Astrocyte (in vitro differentiated cells and primary cell): Measurements from ENCODE around the gene PLPP2. TPM values are rescaled to one million over a fixed set of nuclear protein-coding genes. Genes with fewer than 3 reads are reported as not detected.

Source experiments
- DNase-seq: peaks from one replicate; pipeline ENCODE4 v3.0.0-alpha.2; 2010; ENCODE audit warnings: low read depth
- FAIRE-seq: peaks from 2 replicates; lab custom pipeline; 2011; peaks lifted over from hg19 to GRCh38; lab: Jason Lieb, UNC
- H2AFZ ChIP-seq: 2 replicates; pipeline ENCODE4 v1.6.0; 2012; ENCODE audit warnings: low read depth, low read length, inconsistent platforms
- H3K27ac ChIP-seq: 2 replicates; pipeline ENCODE4 v1.5.1; 2011; ENCODE audit warnings: low read depth, low read length, inconsistent platforms
- H3K27me3 ChIP-seq: 2 replicates; pipeline ENCODE4 v1.6.0; 2011; ENCODE audit warnings: low read length, inconsistent platforms; ENCODE audit not compliant: insufficient read depth
- H3K36me3 ChIP-seq: 2 replicates; pipeline ENCODE4 v1.5.1; 2011; ENCODE audit warnings: low read length, inconsistent platforms; ENCODE audit not compliant: insufficient read depth
- H3K4me1 ChIP-seq: 2 replicates; pipeline ENCODE4 v1.5.1; 2011; ENCODE audit warnings: low read length, inconsistent platforms; ENCODE audit not compliant: insufficient read depth
- H3K4me2 ChIP-seq: 2 replicates; pipeline ENCODE4 v1.6.0; 2012; ENCODE audit warnings: low read length, inconsistent platforms
- H3K4me3 ChIP-seq: 2 replicates; pipeline ENCODE4 v1.5.1; 2011; ENCODE audit warnings: low read depth, mild to moderate bottlenecking, low read length, inconsistent platforms; ENCODE audit not compliant: insufficient read depth
- H3K79me2 ChIP-seq: 2 replicates; pipeline ENCODE4 v1.6.0; 2012; ENCODE audit warnings: mild to moderate bottlenecking, low read length, inconsistent platforms; ENCODE audit not compliant: insufficient read depth
- H3K9ac ChIP-seq: 2 replicates; pipeline ENCODE4 v1.6.0; 2012; ENCODE audit warnings: mild to moderate bottlenecking, low read length, inconsistent platforms
- H3K9me3 ChIP-seq: 2 replicates; pipeline ENCODE4 v1.5.1; 2012; ENCODE audit warnings: low read depth, mild to moderate bottlenecking, low read length, inconsistent platforms; ENCODE audit not compliant: insufficient read depth
- H4K20me1 ChIP-seq: 2 replicates; pipeline ENCODE4 v1.6.0; 2012; ENCODE audit warnings: low read length, inconsistent platforms; ENCODE audit not compliant: insufficient read depth
- H3K27ac Mint-ChIP-seq: one replicate; pipeline ENCODE4 v1.8.0; 2021; ENCODE audit warnings: mild to moderate bottlenecking, mixed read lengths; ENCODE audit not compliant: unreplicated experiment
- H3K27me3 Mint-ChIP-seq: one replicate; pipeline ENCODE4 v1.8.0; 2021; ENCODE audit warnings: low read depth, mixed read lengths; ENCODE audit not compliant: unreplicated experiment
- H3K36me3 Mint-ChIP-seq: one replicate; pipeline ENCODE4 v1.8.0; 2021; ENCODE audit warnings: low read depth, mixed read lengths; ENCODE audit not compliant: unreplicated experiment
- H3K4me1 Mint-ChIP-seq: one replicate; pipeline ENCODE4 v1.8.0; 2021; ENCODE audit warnings: low read depth, mixed read lengths; ENCODE audit not compliant: unreplicated experiment
- H3K4me3 Mint-ChIP-seq: one replicate; pipeline ENCODE4 v1.8.0; 2021; ENCODE audit warnings: mild to moderate bottlenecking, moderate library complexity, mixed read lengths; ENCODE audit not compliant: unreplicated experiment
- H3K9me3 Mint-ChIP-seq: one replicate; pipeline ENCODE4 v1.8.0; 2021; ENCODE audit warnings: mild to moderate bottlenecking, mixed read lengths; ENCODE audit not compliant: unreplicated experiment
- CTCF ChIP-seq: IDR thresholded peaks from 2 replicates; pipeline ENCODE4 v1.5.1; 2011; ENCODE audit warnings: low read depth, mild to moderate bottlenecking, inconsistent platforms, low read length, moderate library complexity; ENCODE audit not compliant: insufficient read depth
- EZH2 ChIP-seq: IDR thresholded peaks from 2 replicates; pipeline ENCODE4 v1.6.1; 2012; ENCODE audit warnings: mild to moderate bottlenecking, low read length, inconsistent platforms; ENCODE audit not compliant: insufficient read depth
- total RNA-seq: library from RNA; stranded (reverse); gene quantifications from 2 replicates; pipeline ENCODE4 v1.2.1, GENCODE V29; 2021

The PLPP2 gene
- total RNA-seq, 1 donor from 2014 or later: 3.7 TPM

GRCh38 chr19:277131-277530 is 14.1 kb downstream of the PLPP2 start:
- H3K9me3 ChIP-seq: no peaks in the 10 kb centered on the region
- H3K27me3 Mint-ChIP-seq: peaks cover 30% of the 10 kb centered on the region
- H3K27ac Mint-ChIP-seq: no peak overlapping the region

GRCh38 chr19:275958-276646 is 15.1 kb downstream of the PLPP2 start:
- Mint-ChIP-seq H3K27ac (no peak overlapping the region), H3K4me1 (no peaks in the 10 kb centered on the region), H3K27me3 (peaks cover 32% of the 10 kb centered on the region), H3K36me3 (peaks cover 7% of the 10 kb centered on the region), H3K4me3 (no peak overlapping the region), H3K9me3 (no peaks in the 10 kb centered on the region)
- H3K36me3 ChIP-seq: no peaks in the 10 kb centered on the region
- no peak overlapping the region for H3K4me2 ChIP-seq
- no peaks in the 10 kb centered on the region for H3K4me1 ChIP-seq
- FAIRE-seq (no peak), DNase-seq (no peak)
- no peaks in the 10 kb centered on the region for H3K79me2 ChIP-seq
- no peak overlapping the region for H3K9ac ChIP-seq
- no peaks in the 10 kb centered on the region for H3K27me3 ChIP-seq
- H4K20me1 ChIP-seq: no peaks in the 10 kb centered on the region
- H3K4me3 ChIP-seq: no peak overlapping the region
- no peak overlapping the region for H2AFZ ChIP-seq
- no peak overlapping the region for H3K27ac ChIP-seq
- H3K9me3 ChIP-seq: no peaks in the 10 kb centered on the region
- TF ChIP-seq CTCF (no peak), EZH2 (no peak)

More at GRCh38 chr19:277131-277530, 14.1 kb downstream of the PLPP2 start:
- TF ChIP-seq EZH2 (no peak), CTCF (no peak)
- DNase-seq: no peak
- Mint-ChIP-seq H3K36me3 (peaks cover 6% of the 10 kb centered on the region), H3K9me3 (no peaks in the 10 kb centered on the region), H3K4me3 (no peak overlapping the region), H3K4me1 (no peaks in the 10 kb centered on the region)
- no peak overlapping the region for H3K4me2 ChIP-seq
- H3K27me3 ChIP-seq: no peaks in the 10 kb centered on the region
- no peaks in the 10 kb centered on the region for H4K20me1 ChIP-seq
- H3K4me1 ChIP-seq: no peaks in the 10 kb centered on the region
- H3K4me3 ChIP-seq: no peak overlapping the region
- H2AFZ ChIP-seq: no peak overlapping the region
- no peaks in the 10 kb centered on the region for H3K79me2 ChIP-seq
- FAIRE-seq: no peak
- H3K27ac ChIP-seq: no peak overlapping the region
- no peak overlapping the region for H3K9ac ChIP-seq
- H3K36me3 ChIP-seq: no peaks in the 10 kb centered on the region

- no peak overlapping the region for H3K27ac Mint-ChIP-seq
- Histone ChIP-seq H3K27ac (no peak overlapping the region), H3K36me3 (no peaks in the 10 kb centered on the region), H3K79me2 (no peaks in the 10 kb centered on the region), H3K9me3 (no peaks in the 10 kb centered on the region), H4K20me1 (no peaks in the 10 kb centered on the region), H2AFZ (no peak overlapping the region), H3K4me1 (no peaks in the 10 kb centered on the region), H3K27me3 (no peaks in the 10 kb centered on the region), H3K4me2 (no peak overlapping the region), H3K9ac (no peak overlapping the region), H3K4me3 (no peak overlapping the region)
- no peak overlapping the region for H3K4me3 Mint-ChIP-seq
- no peak for TF ChIP-seq CTCF
- TF ChIP-seq EZH2: no peak
- H3K4me1 Mint-ChIP-seq: no peaks in the 10 kb centered on the region
- H3K9me3 Mint-ChIP-seq: no peaks in the 10 kb centered on the region
- FAIRE-seq (no peak), DNase-seq (no peak)
- H3K36me3 Mint-ChIP-seq: peaks cover 7% of the 10 kb centered on the region
- H3K27me3 Mint-ChIP-seq: peaks cover 32% of the 10 kb centered on the region
Observed at GRCh38 chr19:275000-275399, 16.2 kb downstream of the PLPP2 start.
